HepG2 (cell line): ENCODE data around the gene SLC25A1. TPM values are rescaled to one million over a fixed set of nuclear protein-coding genes. Genes with fewer than 3 reads are reported as not detected.

Experiments
- ATAC-seq: fragments of 200-7000 bp; cut with Tn5 transposase; 3 replicates; pipeline ENCODE4 v1.9.1; 2020; ENCODE audit warnings: mild to moderate bottlenecking, moderate library complexity
- BruUV-seq: library from RNA; stranded (reverse); fragments of 400-500 nt; replicated peaks from 2 replicates; lab custom pipeline; 2021; lab: Mats Ljungman, UMichigan
- CTCF ChIA-PET: fragments of 300-600 bp; formaldehyde crosslinking; extraction: SDS; loops from one replicate; lab custom pipeline; 2021; ENCODE audit warnings: low total read pairs, inconsistent platforms, low intra/inter-chr PET ratio; lab: Yijun Ruan, JAX
- POLR2A ChIA-PET: fragments of 350-600 bp; sonication (Branson Sonifier 250); formaldehyde crosslinking; loops from one replicate; lab custom pipeline; 2020; ENCODE audit warnings: antibody characterized with exemption, inconsistent platforms; lab: Yijun Ruan, JAX
- DNase-seq: peaks from one replicate; pipeline ENCODE4 v3.0.0-alpha.2; 2015; ENCODE audit warnings: low spot score
- FAIRE-seq: peaks from 3 replicates; lab custom pipeline; 2011; peaks lifted over from hg19 to GRCh38; lab: Jason Lieb, UNC
- H2AFZ ChIP-seq: one replicate; pipeline ENCODE4 v1.6.1; 2011; ENCODE audit warnings: low read length, inconsistent platforms
- H3K27ac ChIP-seq: fragments of 300-600 bp; 3 replicates; pipeline ENCODE4 v1.8.0; 2011; ENCODE audit warnings: mixed run types, mild to moderate bottlenecking, mixed read lengths, low read length, inconsistent platforms; ENCODE audit not compliant: insufficient read depth; ENCODE audit errors: extremely low read length
- H3K27me3 ChIP-seq, 2 experiments: fragments of 200-600 bp in 1 of 2; 2 replicates in 1 of 2; 3 replicates in 1 of 2; pipeline versions ENCODE4 v1.6.0 to v1.8.0; 2011; ENCODE audit warnings: low read length in 2 of 2, mild to moderate bottlenecking in 2 of 2, moderate library complexity in 2 of 2, inconsistent platforms in 1 of 2; ENCODE audit not compliant: insufficient read depth in 2 of 2, control insufficient read depth in 1 of 2
- H3K36me3 ChIP-seq, 2 experiments: fragments of 200-600 bp in 1 of 2; replicated peaks in 1 of 2; 2 replicates in 1 of 2; 3 replicates in 1 of 2; pipeline versions ENCODE4 v1.5.1 to v1.8.0; 2011; ENCODE audit warnings: low read length in 2 of 2, inconsistent platforms in 1 of 2; ENCODE audit not compliant: insufficient read depth in 2 of 2, control insufficient read depth in 1 of 2
- H3K4me1 ChIP-seq: 2 replicates; pipeline ENCODE4 v1.5.1; 2012; ENCODE audit warnings: low read length, inconsistent platforms; ENCODE audit not compliant: insufficient read depth
- H3K4me2 ChIP-seq: 2 replicates; pipeline ENCODE4 v1.6.0; 2011; ENCODE audit warnings: low read depth, low read length, inconsistent platforms
- H3K4me3 ChIP-seq, 3 experiments: fragments of 200-600 bp in 1 of 3; sonication (generic), shearing (Covaris generic) in 1 of 3; replicated peaks in 1 of 3; 2 replicates each; pipeline ENCODE4 v1.5.1; 2011 to 2016; ENCODE audit warnings: low read length in 3 of 3, inconsistent platforms in 2 of 3, low read depth in 2 of 3, mild to moderate bottlenecking in 2 of 3, control low read depth in 1 of 3, mixed read lengths in 1 of 3; ENCODE audit not compliant: insufficient read depth in 1 of 3
- H3K79me2 ChIP-seq: one replicate; pipeline ENCODE4 v1.6.1; 2011; ENCODE audit warnings: low read length, inconsistent platforms; ENCODE audit not compliant: insufficient read depth
- H3K9ac ChIP-seq: 2 replicates; pipeline ENCODE4 v1.6.0; 2011; ENCODE audit warnings: mild to moderate bottlenecking, low read depth, low read length, inconsistent platforms; ENCODE audit not compliant: insufficient read depth
- H3K9me3 ChIP-seq: 2 replicates; pipeline ENCODE4 v1.5.1; 2012; ENCODE audit warnings: mild to moderate bottlenecking, low read length
- H4K20me1 ChIP-seq: 2 replicates; pipeline ENCODE4 v1.6.0; 2011; ENCODE audit warnings: inconsistent platforms, mild to moderate bottlenecking, low read length, moderate library complexity; ENCODE audit not compliant: insufficient read depth
- HNRNPLL ChIP-seq: fragments of 200-400 bp; formaldehyde crosslinking; IDR thresholded peaks from 2 replicates; pipeline ENCODE4 v1.6.1; 2017; ENCODE audit warnings: mild to moderate bottlenecking, low read depth, low read length; ENCODE audit not compliant: poor library complexity, severe bottlenecking
- KDM5A ChIP-seq: fragments of 200-600 bp; sonication (generic); IDR thresholded peaks from 2 replicates; pipeline ENCODE4 v1.7.0; 2018; ENCODE audit warnings: antibody characterized with exemption, mild to moderate bottlenecking, low read length, borderline replicate concordance
- KMT2B ChIP-seq: IDR thresholded peaks from 2 replicates; pipeline ENCODE4 v1.6.1; 2016; ENCODE audit warnings: missing genetic modification reagents, missing compliant biosample characterization
- SAP130 ChIP-seq: IDR thresholded peaks from 2 replicates; pipeline ENCODE4 v1.6.1; 2016; ENCODE audit warnings: low read depth
- SNAPC4 ChIP-seq: sonication (generic); formaldehyde crosslinking; IDR thresholded peaks from 2 replicates; pipeline ENCODE4 v1.4.0; 2020; ENCODE audit warnings: mild to moderate bottlenecking, missing genetic modification reagents
- SP1 ChIP-seq, 2 experiments: fragments of 450-650 bp in 1 of 2; sonication (generic) in 1 of 2; formaldehyde crosslinking in 1 of 2; IDR thresholded peaks; 2 replicates each; pipeline versions ENCODE4 v1.4.0 to v1.6.1; 2016 to 2020; ENCODE audit warnings: missing genetic modification reagents in 1 of 2
- XRCC5 ChIP-seq: fragments of 200-400 bp; formaldehyde crosslinking; optimal IDR thresholded peaks from 2 replicates; pipeline ENCODE3; 2017; ENCODE audit warnings: mild to moderate bottlenecking, low read length
- ZMYM4 ChIP-seq: sonication (generic); formaldehyde crosslinking; IDR thresholded peaks from 2 replicates; pipeline ENCODE4 v1.8.1; 2023; ENCODE audit warnings: mild to moderate bottlenecking, missing genetic modification reagents
- ZNF101 ChIP-seq: sonication (generic); formaldehyde crosslinking; IDR thresholded peaks from 2 replicates; pipeline ENCODE4 v1.4.0; 2020; ENCODE audit warnings: mild to moderate bottlenecking, low read depth, missing genetic modification reagents, borderline replicate concordance
- ZNF224 ChIP-seq: sonication (generic); formaldehyde crosslinking; IDR thresholded peaks from 2 replicates; pipeline ENCODE4 v1.5.0; 2020; ENCODE audit warnings: mild to moderate bottlenecking, missing genetic modification reagents
- ZNF276 ChIP-seq: sonication (generic); formaldehyde crosslinking; IDR thresholded peaks from 2 replicates; pipeline ENCODE4 v1.4.0; 2020; ENCODE audit warnings: mild to moderate bottlenecking, low read depth, missing genetic modification reagents
- ZNF572 ChIP-seq: sonication (generic); formaldehyde crosslinking; IDR thresholded peaks from 2 replicates; pipeline ENCODE4 v1.5.1; 2020; ENCODE audit warnings: mild to moderate bottlenecking, missing genetic modification reagents
- ZNF605 ChIP-seq: sonication (generic); formaldehyde crosslinking; IDR thresholded peaks from 2 replicates; pipeline ENCODE4 v1.8.0; 2022; ENCODE audit warnings: mild to moderate bottlenecking, missing genetic modification reagents
- ZNF614 ChIP-seq: IDR thresholded peaks from 2 replicates; pipeline ENCODE4 v1.6.1; 2018; ENCODE audit warnings: missing biosample characterization, missing genetic modification reagents, inconsistent platforms, borderline replicate concordance
- ZNF619 ChIP-seq: sonication (generic); formaldehyde crosslinking; IDR thresholded peaks from 2 replicates; pipeline ENCODE4 v1.4.0; 2020; ENCODE audit warnings: mild to moderate bottlenecking, missing genetic modification reagents
- WGBS: methylation state at CpG from one replicate; pipeline ENCODE4 v1.1.6; 2017; ENCODE audit warnings: low lambda C conversion rate; 5-methylcytosine and 5-hydroxymethylcytosine counted together
- in situ Hi-C: cut with HindIII; loops from 2 replicates; pipeline ENCODE4 v1.10.0; 2017; ENCODE audit warnings: low pct_unique_long_range_greater_than_20kb; ENCODE audit not compliant: extremely low pct_ligation_motif_present
- intact Hi-C: fragments of 100-400 bp; cut with micrococcal nuclease; formaldehyde crosslinking; loops from one replicate; pipeline ENCODE4 v1.10.0; 2022; ENCODE audit not compliant: unreplicated experiment
- polyA plus RNA-seq, 8 experiments: library from polyadenylated mRNA; depleted of rRNA in 3 of 8; stranded (reverse) in 7 of 8; unstranded in 1 of 8; fragments of >200 nt; fragmentation: Illumina TruSeq in 4 of 8; extraction: Trizol in 4 of 8; gene quantifications; 2 replicates each; pipeline versions ENCODE4 v1.2.1 to v1.2.3, GENCODE V29; 2011 to 2016; ENCODE audit warnings: low read depth in 4 of 8, missing spikeins in 1 of 8, mixed read lengths in 1 of 8; ENCODE audit not compliant: insufficient read depth in 1 of 8
- total RNA-seq, 5 experiments: library from RNA; depleted of rRNA; stranded (reverse); fragments of >200 nt; fragmentation: Illumina TruSeq; extraction: Trizol; gene quantifications; 2 replicates each; pipeline ENCODE4 v1.2.3, GENCODE V29; 2016; ENCODE audit warnings: low read depth in 1 of 5

Gene SLC25A1
- total and polyA plus RNA-seq, 2 of the 13 experiments (the other 11 are each of a cell fraction or from before 2014, with no cell fraction given): 49.4 to 161 TPM

GRCh38 chr22:19180234-19180633 lies 1.7 kb upstream of the SLC25A1 start (continued):
- TF ChIP-seq ZNF276 (CRISPR knock-in tag): no peak

- Histone ChIP-seq H4K20me1 (peaks cover 10% of the 10 kb centered on the region; the same call in 1 of the 2 replicates), H3K9ac (peak overlapping the region; percentile 90), H3K4me3 (peak overlapping the region; percentile 79 to 94 (median 92)), H3K36me3 (peaks cover 3 to 15% of the 10 kb centered on the region in 2 experiments; a peak in 3 of 5 replicates), H3K27me3 (no peaks in the 10 kb centered on the region), H3K79me2 (peaks cover 13% of the 10 kb centered on the region), H3K9me3 (no peaks in the 10 kb centered on the region), H3K4me1 (peaks cover 47% of the 10 kb centered on the region), H3K4me2 (peak overlapping the region; percentile 96), H2AFZ (no peak overlapping the region), H3K27ac (peak overlapping the region; percentile 94)
- BruUV-seq: no TSS peak
- ATAC-seq (peak; percentile 60), FAIRE-seq (peak; percentile 73), DNase-seq (peak; percentile 66)
- in situ Hi-C loops (loop anchor here (5.0 kb wide), 1 partner anchor 113 kb away; the partner anchor contains the start of gene CLTCL1), intact Hi-C loops (loop anchor here (1.0 to 5.0 kb wide), 2 partner anchors 111 to 253 kb away; partner anchors contain the start of genes HIRA and MRPL40)
- 44% methylated on average over 7 of the region's 15 CpGs for WGBS
- ChIA-PET CTCF (no interaction called here), POLR2A (interaction anchor here (1.0 to 3.6 kb wide), 10 partner anchors 13 to 300 kb away, joined by 3 to 22 read pairs (median 6); partner anchors contain the start of genes C22orf39, CDC45, CLTCL1 and DGCR2)
- TF ChIP-seq ZNF614 (CRISPR knock-in tag) (0 out of 2 replicates have a peak, but pooled peaks have one; percentile 45), KMT2B (CRISPR knock-in tag) (0 out of 2 replicates have a peak, but pooled peaks have one; percentile 4), SNAPC4 (CRISPR knock-in tag) (0 out of 2 replicates have a peak, but pooled peaks have one; percentile 36), ZNF619 (CRISPR knock-in tag) (no peak), XRCC5 (peak; percentile 48), SP1 (IDR thresholded peaks at IDR 0.05) (no peak), SP1 (CRISPR knock-in tag; IDR thresholded peaks at IDR 0.05) (peak; percentile 33; the same call in 1 of the 2 replicates), HNRNPLL (peak; percentile 14), ZNF572 (peak; percentile 52; the same call in 1 of the 2 replicates), ZNF224 (CRISPR knock-in tag) (0 out of 2 replicates have a peak, but pooled peaks have one; percentile 33), ZNF605 (CRISPR knock-in tag) (0 out of 2 replicates have a peak, but pooled peaks have one; percentile 63), SAP130 (CRISPR knock-in tag) (peak; percentile 4; the same call in 1 of the 2 replicates), KDM5A (no peak), ZNF101 (no peak), ZMYM4 (CRISPR knock-in tag) (no peak; the same call in 1 of the 2 replicates)
Observed at GRCh38 chr22:19179497-19180048, 1.0 kb upstream of the SLC25A1 start.
